GM18517 (cell line): ENCODE results near the gene XRCC4.
"Not testable (repeated sequence)": the region's sequence is repeated elsewhere in the genome, so short reads cannot be mapped to it uniquely, and the experiment has no call there.

Experiments
- ATAC-seq: cut with Tn5 transposase; IDR thresholded peaks from one replicate; pipeline ENCODE4 v1.9.1; 2021; ENCODE audit warnings: mild to moderate bottlenecking, moderate library complexity; ENCODE audit not compliant: unreplicated experiment

XRCC4 gene

GRCh38 chr5:83337453-83338035 is 260.2 kb downstream of the XRCC4 start:
- ATAC-seq = no peak

GRCh38 chr5:83340511-83340918 is 263.2 kb downstream of the XRCC4 start:
- peak; percentile 69 for ATAC-seq

- no peak for ATAC-seq
These were observed 264.5 kb downstream of the XRCC4 start for GRCh38 chr5:83341815-83342334.

DNA sequence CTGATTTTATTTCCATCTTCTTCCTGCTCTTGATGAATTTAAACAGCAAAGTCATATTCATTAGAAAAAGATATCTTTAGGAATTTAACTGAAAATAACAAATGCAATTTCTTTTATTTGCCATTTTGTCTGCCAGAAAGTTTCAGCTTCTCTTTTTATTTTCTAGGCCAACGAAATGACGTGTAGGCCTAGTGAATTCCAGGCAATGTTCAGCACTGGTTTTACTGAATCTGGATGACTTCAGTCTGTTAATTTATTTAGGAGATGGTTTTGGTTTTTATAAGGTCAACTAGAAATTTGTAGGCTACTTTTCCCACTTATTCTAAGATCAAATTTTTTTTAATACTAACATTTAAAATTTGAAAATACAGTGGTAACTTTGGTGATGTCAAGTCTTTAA is 265.1 kb downstream of the XRCC4 start:
- no peak for ATAC-seq

DNA sequence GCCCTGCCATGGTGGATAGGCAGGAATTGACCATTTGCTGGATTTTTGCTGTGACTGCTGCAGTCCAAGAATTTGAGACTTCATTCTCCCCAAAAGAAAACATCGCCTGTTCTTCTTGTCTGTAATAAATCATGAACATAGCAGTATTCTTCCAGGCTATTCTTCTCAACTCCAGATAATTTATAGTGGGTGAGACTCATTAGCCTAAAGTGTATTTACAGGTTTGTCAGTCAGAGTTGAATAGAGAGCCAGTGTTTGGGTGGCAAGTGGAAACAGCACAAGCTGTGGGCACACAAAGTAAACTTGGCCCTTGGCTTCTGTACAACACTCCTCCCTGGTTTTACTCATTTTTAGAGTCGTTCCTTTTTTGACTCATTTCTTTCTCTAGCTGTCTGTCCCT is 266.0 kb downstream of the XRCC4 start:
- ATAC-seq = no peak

GRCh38 chr5:83345423-83345822 is 268.1 kb downstream of the XRCC4 start:
- ATAC-seq = no peak

DNA sequence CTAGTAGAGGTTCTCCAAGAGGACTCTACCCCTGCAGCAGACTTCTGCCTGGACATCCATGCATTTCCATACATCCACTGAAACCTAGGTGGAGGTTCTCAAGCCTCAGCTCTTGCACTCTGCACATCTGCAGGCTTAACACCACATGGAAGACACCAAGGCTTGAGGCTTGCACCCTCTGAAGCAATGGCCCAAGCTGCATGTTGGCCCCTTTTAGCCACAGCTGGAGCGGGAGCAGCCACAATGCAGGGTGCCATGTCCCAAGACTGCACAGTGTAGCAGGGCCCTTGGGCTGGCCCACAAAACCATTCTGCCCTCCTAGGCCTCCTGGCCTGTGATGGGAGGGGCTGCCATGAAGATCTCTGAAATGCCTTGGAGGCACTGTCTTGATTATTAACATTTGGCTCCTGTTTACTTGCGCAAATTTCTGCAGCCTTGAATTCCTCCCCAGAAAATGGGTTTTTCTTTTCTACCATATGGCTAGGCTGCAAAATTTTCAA is 271.0 kb downstream of the XRCC4 start:
- no peak for ATAC-seq

DNA sequence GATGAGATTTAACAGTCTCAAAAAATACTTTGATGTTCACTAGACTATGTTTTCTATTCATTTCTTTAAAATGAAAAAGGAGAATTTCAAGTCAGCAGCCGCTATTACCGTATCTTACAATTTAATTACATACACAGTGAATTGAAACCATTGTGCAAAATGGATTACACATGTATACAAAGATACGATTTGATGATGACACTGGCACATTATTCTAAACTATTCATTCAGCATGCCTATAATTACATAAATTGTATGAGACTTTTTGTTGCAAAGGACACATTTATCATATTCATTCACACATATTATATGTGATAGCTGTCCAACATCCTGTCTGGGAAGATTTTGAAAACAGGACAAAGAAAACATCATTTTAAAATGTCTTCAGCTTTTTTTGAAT is 275.9 kb downstream of the XRCC4 start:
- no peak for ATAC-seq

GRCh38 chr5:83353774-83354173 is 276.4 kb downstream of the XRCC4 start:
- ATAC-seq = no peak

DNA sequence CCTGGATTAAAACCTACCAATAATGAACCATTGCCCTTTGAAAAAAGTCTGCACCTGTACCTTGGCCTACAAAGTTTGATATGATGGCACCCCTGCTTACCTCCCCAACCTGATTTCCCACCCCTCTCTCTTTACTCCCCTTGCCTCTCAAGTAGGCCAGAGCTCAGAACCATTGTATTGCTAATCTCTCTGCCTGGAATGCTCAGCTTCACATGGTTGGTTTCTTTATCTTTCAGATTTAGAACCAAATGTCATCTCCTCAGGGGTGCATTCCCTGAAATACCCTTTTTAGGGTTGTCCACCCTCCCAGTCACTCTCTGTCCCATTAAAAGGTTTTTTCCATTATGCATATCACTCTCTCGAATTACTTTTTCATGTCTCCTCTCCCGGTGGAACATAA is 277.6 kb downstream of the XRCC4 start:
- ATAC-seq = no peak

DNA sequence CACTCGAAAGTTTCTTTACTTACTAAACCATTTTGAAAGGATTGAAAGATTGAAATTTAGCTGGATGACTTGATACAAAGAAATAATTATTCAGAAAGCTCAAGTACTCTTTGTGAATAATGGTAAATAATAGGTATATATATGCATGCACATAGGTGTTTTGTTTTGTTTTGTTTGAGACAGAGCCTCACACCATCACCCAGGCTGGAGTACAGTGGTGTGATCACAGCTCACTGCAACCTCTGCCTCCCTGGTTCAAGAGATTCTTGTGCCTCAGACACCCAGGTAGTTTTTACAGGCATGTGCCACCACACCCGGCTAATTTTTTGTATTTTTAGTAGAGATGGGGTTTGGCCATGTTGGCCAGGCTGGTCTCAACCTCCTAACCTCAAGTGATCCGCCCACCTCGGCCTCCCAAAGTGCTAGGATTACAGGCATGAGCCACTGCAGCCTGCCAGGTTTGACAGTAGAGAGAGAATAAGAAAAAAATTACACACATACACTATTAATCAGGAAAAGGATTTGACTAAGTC is 278.2 kb downstream of the XRCC4 start:
- not testable (repeated sequence) for ATAC-seq

DNA sequence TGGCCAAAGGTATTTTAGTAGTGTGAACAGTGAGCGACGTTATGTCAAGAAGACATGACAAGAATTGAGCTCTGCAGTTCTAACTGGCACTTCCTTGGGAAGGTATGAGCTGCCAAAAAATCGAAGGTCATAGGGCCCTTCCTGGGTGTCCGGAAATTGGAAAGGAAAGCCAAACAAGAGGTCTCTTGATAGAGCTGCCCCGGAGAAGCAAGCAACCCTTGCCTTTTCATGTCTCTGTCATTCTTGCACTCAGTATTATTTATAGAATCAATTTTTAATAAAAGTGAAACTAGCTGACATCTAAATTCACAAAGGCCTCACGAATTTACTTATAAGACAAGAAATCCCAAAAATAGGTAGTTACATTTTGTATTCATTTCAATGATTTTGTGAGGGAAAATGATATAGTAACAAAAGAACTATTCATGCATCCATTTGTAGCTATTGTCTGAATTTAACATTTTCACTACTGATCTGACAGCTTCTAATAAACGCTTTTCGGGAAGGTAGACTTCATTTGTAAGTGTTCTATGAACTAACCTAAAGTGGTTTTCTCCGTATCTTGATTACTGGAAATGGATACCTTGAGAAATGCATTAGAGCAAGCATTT is 280.4 kb downstream of the XRCC4 start:
- ATAC-seq = no peak

GRCh38 chr5:83360573-83360972 is 283.2 kb downstream of the XRCC4 start:
- no peak for ATAC-seq

DNA sequence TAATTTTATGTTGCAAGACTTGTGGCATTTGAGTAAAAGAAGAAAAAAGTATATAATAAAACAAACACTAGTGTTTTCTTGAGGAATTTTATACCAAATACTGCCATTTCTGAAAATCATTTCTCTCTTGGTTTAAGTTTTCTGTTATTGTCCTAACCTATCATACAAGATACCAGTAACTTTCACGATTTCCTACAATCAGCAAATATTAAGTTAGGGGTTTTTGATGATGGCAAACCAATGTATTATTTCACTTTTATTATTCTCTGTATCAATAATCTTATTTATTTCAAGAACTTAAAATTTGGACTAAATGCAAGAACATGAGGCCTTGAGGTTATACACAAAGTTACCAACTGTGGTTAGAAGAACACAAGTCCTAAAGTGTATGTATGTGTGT is 285.2 kb downstream of the XRCC4 start:
- ATAC-seq = no peak

DNA sequence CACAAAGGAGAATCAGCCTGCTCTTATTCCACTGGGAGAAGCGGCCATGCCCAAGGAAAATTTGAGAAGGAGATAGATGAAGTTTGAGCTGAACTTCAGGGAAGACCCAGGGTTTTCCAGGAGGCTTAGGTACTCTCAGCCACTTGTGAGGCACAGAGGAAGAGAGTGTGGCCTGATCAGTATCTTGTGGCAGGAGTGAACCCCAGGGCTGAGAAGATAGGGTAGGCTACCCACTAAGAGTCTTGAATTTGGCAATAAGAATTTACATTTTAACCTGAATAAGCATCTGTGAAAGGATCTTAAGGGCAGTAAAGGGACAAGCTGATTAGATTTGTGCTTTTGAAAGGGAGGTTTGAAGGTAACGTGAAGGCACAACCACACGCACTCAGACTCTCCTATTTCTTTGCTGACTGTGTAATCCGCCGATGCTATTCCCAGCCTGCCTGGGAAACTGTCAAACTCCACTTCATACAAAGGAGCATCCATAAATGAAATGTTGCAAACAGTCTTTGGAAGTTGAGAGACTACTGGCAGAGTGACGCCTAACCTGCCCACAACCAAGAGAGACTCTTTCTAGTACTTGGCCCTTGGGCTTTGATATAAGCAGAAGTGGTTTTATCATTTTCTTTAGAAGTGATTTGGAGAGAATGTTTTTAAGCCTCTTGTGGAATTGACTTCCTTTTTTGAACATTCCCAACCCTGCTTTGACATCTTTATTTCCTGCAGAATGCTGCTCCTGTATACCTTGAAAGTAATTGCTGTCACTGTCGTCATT is 286.0 kb downstream of the XRCC4 start:
- no peak for ATAC-seq

DNA sequence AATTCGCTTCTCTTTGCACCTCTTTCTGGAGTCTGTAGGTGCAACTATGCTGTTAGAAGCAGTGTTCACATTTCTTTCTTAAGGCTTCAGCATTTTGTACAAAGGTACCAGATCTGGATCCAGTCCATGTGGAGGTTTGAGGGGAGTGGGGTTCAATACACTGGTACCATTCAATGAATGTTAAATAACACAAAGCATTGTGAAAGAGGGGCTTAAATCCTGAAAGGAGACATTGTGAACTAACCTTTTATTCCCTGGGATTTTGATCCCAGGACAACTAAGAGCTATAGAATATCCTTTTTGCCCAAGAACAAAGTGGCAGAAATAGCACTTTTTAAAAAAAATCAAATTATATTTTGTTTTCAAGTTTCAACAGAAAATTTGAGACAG is 286.5 kb downstream of the XRCC4 start:
- ATAC-seq = no peak

- ATAC-seq = peak; percentile 68
These were observed 287.3 kb downstream of the XRCC4 start for GRCh38 chr5:83364312-83365299.

- ATAC-seq = peak; percentile 44
These were observed 291.0 kb downstream of the XRCC4 start for GRCh38 chr5:83368319-83368718.

DNA sequence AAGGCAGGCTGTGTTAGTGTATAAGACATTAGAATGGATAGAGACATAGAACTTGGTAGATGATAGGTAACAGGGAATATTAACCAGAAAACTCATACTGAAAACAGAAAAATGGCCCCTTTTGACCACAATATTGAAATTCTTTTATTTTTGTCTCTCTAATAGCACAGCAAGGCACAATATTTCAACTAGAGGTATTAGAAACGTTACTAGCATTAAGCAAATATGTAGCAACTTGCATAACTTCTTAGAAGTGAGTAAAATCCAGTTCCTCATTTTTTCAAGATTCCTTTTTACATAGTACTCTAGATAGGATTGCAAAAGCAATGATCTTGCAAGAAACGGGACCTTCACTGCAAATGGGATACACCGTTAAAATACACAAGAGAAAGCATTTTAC is 291.5 kb downstream of the XRCC4 start:
- peak; percentile 56 for ATAC-seq

DNA sequence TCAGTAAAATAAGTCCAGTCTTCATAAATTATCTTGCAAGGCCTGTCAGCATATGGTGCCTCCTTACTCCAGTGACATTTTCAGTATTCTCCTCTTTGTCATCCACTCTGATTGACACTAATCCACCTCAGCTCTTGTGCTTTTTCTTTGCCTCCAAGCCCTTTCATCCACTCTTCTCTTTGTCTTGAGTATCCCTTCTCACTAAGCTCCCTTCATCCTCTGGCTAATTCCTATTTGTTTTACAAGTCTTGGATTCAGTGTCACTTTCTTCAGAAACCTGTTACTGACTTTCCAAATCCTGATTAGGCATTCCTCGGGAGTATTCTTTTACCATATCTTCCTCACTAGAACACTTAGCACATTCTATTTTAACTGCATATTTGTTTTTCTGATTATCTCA is 293.6 kb downstream of the XRCC4 start:
- no peak for ATAC-seq
